AG10803 (cell line): ENCODE measurements around the gene TMF1.

Experiments
- DNase-seq: peaks from one replicate; pipeline ENCODE4 v3.0.0; 2010; ENCODE audit warnings: low read depth
- H3K4me3 ChIP-seq: 2 replicates; pipeline ENCODE4 v1.5.1; 2011; ENCODE audit warnings: mild to moderate bottlenecking, low read length, control low read depth
- CTCF ChIP-seq: conservative IDR thresholded peaks from 2 replicates; pipeline ENCODE4 v1.5.1; 2011; ENCODE audit warnings: mild to moderate bottlenecking, low read length, control low read depth, inconsistent platforms

Gene TMF1

GRCh38 chr3:68987322-68987721, 64.8 kb downstream of the TMF1 start:
- no peak for DNase-seq
- no peak for TF ChIP-seq CTCF
- no peak overlapping the region for H3K4me3 ChIP-seq

- no peak overlapping the region for H3K4me3 ChIP-seq
- no peak for DNase-seq
- no peak for TF ChIP-seq CTCF
Measured at GRCh38 chr3:68986496-68987208, 65.5 kb downstream of the TMF1 start.

GRCh38 chr3:68985146-68985790, 66.9 kb downstream of the TMF1 start:
- TF ChIP-seq CTCF: no peak
- DNase-seq: no peak

GRCh38 chr3:68984011-68984530, 68.1 kb downstream of the TMF1 start:
- no peak for DNase-seq
- H3K4me3 ChIP-seq: no peak overlapping the region
- no peak for TF ChIP-seq CTCF

More at GRCh38 chr3:68985146-68985790, 66.9 kb downstream of the TMF1 start:
- no peak overlapping the region for H3K4me3 ChIP-seq

- no peak for DNase-seq
- no peak for TF ChIP-seq CTCF
- H3K4me3 ChIP-seq: no peak overlapping the region
Measured at GRCh38 chr3:68977486-68978167, 74.5 kb downstream of the TMF1 start.

- H3K4me3 ChIP-seq: no peak overlapping the region
- DNase-seq: no peak
- no peak for TF ChIP-seq CTCF
Measured at GRCh38 chr3:68974711-68975110, 77.4 kb downstream of the TMF1 start.

- no peak for DNase-seq
- no peak overlapping the region for H3K4me3 ChIP-seq
- no peak for TF ChIP-seq CTCF
Measured at GRCh38 chr3:68973639-68974038, 78.5 kb downstream of the TMF1 start.
